ENCODE results near the gene ARHGAP18.

DNA sequence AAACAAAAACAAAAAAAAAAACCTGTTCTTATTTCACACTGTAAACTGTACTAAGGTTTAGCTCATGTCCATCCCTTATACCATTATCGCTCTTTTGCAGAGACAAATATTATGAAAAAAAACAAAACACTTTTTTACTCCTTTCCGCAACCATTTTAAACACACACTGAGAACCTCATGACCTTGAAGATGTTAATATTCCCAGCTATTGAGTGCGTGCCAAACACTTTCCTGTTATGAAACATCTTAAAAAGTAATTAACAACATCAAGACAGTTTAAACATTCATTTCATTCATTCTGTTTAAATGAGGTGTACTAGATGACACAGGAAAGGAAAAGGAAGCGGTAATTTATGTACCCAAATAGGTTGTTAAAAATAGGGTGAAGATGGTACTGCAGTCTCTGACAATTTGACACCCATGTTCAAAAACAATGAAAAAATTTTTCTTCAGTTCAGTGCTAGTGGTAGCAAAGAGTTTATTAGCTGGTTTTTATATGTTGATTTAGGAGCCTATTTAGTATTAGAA, 3.9 kb upstream of the ARHGAP18 start:
- TF ChIP-seq POLR2A (IDR thresholded peaks at IDR 0.05; ENCODE audit: low read length) (no peak), GATA1 (IDR thresholded peaks at IDR 0.05; ENCODE audit: low read depth, low read length) (no peak)
